SK-MEL-5 (cell line): ENCODE data around the gene MZF1. TPM values are rescaled to one million over a fixed set of nuclear protein-coding genes. Genes with fewer than 3 reads are reported as not detected.

Source experiments
- DNase-seq: peaks from one replicate; pipeline ENCODE4 v3.0.0-alpha.2; 2016; ENCODE audit warnings: low read depth, low spot score
- in situ Hi-C: cut with HindIII; loops from 2 replicates; pipeline ENCODE4 v1.10.0; 2016; ENCODE audit warnings: low sequenced_read_pairs, high pct_unique_total_duplicates, low pct_unique_long_range_greater_than_20kb
- total RNA-seq: library from RNA; depleted of rRNA; stranded (reverse); fragments of >200 nt; shearing (Covaris generic); gene quantifications from 2 replicates; pipeline ENCODE4 v1.2.3, GENCODE V29; 2014

MZF1 gene
- total RNA-seq, 1 experiment from 2014 or later = 5.4 TPM

DNA sequence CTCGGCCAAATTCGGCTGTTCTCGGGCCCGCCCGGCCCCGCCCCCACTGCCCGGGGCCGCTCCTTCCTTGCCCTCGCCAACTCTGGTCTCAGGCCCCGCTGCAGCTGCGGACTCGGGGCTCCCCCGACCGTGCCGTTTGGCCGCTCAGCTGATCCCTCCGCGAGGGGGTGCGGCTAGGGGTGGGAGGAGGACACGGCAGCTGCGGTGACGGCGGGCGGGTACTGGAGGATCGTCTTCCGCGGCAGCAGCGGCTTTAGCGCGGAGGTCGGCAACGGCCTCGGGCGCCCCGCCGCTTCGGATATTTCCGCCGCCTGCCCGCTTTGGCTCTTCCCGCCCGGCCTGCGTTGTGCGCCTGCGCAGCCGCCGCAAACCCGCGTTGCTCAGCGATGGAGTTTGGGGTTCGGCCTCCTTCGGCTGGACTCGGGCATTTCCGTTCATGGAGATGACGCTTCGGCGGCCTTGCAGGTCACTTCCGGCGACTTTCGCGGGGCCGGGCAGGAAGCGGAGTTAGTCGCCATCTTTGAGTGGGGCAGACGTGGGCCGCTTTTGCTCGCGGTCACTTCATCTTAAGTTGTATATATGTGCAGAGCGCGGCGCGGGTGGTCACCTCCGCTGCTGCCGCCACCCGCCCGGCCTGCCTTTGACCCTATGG, 14.4 kb downstream of the MZF1 start:
- in situ Hi-C loops = no loop called here
- peak; percentile 97 for DNase-seq

GRCh38 chr19:58558066-58558622, 15.0 kb downstream of the MZF1 start, which contains the start of gene UBE2M:
UBE2M (minus strand) TSS chr19:58558611; CDS start chr19:58558381, 230 bp downstream.
- DNase-seq = no peak
- in situ Hi-C loops = no loop called here

DNA sequence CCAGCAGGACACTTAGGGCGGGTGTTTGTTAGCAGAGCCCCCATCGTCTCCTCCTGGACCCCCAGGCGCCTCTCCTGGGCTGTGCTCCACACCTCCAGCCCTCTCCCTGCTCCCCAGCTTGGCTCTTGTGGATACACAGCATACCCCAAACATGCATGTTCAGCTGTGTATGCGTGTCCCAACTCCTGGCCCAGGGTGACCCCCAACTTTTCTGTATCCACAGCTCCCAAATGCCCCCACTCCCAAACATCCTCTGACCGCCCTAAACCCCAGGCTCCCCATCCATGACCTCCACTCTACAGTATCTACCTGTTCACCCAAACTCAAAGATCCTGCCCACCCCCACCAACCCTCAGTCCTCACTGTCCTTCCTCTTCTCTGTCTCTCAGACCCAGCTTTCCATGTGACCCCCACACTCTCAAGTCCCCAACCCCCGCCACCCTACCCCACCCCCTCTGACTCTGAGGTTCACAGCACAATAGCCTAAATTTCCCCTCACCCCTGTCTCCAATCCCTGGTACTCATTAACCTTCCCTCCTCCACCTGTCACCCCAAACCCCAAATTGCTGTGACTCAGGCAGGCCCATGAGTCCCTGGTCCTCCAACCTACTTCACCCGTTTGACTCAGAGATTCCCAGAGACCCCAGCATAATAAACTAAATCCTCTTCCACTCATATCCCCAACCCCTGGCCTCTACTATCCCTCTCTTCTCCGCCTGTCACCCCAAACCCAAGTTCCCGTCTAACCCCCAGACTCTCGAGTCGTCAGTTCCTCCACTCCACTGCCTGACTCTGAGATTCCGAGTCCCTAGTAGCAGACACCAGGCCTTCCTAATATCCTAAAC, 15.7 kb downstream of the MZF1 start:
- DNase-seq = no peak
- in situ Hi-C loops = no loop called here

DNA sequence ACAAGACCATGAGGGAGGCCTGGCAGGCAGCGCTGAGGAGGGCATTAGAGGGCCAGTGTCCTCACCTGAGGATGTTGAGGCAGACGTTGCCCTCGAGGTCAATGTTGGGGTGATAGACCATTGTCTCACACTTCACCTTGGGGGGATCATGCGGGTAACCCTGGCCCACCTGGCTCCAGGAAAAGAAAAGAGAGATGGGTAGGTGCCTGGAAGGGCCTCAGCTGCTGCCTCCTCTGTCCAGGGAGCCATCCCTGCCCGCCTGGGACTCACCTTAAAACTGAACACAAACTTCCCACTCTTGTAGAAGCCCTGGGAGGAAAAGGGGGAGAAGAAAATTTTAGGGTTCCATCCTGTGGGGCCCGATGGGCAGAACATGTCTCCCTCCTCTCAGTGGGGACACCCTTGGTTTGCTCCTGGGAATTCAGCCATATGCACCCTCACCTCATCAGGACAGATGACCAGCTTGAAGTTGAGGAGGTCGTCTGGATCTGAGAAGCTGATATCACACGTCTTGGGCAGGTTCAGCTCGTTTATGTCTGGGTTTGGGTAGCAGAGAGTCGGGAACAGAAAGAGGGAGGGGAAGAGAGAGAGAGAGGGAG, 16.4 kb downstream of the MZF1 start:
- in situ Hi-C loops = no loop called here
- DNase-seq = no peak

- in situ Hi-C loops = no loop called here
Measured at GRCh38 chr19:58555920-58556621, 17.1 kb downstream of the MZF1 start.

DNA sequence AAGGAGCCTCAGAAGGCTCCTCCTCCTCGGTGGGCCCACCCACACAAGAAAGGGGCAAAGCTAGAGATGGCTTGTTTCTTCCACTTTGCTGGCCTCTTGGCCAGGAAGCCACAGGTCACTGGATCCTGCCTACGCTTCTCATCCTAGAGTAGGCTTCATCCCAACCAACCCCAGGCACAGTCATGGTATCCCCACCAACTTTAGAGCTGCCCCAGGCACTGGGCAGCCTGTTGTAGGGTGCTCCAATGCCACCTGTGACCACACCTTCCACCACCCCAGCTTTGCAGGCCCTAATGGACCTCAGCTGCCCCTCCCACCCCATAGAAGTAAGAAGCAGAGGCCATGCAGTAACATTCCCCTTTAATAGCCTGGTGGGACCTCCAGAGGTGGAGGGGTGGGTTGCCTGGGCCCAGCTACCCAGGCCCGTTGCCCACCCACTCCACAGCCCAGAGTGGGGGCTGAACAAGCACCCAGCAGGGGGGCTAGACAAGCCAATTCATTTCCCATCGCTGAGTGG, 17.7 kb downstream of the MZF1 start:
- in situ Hi-C loops = no loop called here
- no peak for DNase-seq

More at GRCh38 chr19:58555920-58556621, 17.1 kb downstream of the MZF1 start:
- DNase-seq = no peak

DNA sequence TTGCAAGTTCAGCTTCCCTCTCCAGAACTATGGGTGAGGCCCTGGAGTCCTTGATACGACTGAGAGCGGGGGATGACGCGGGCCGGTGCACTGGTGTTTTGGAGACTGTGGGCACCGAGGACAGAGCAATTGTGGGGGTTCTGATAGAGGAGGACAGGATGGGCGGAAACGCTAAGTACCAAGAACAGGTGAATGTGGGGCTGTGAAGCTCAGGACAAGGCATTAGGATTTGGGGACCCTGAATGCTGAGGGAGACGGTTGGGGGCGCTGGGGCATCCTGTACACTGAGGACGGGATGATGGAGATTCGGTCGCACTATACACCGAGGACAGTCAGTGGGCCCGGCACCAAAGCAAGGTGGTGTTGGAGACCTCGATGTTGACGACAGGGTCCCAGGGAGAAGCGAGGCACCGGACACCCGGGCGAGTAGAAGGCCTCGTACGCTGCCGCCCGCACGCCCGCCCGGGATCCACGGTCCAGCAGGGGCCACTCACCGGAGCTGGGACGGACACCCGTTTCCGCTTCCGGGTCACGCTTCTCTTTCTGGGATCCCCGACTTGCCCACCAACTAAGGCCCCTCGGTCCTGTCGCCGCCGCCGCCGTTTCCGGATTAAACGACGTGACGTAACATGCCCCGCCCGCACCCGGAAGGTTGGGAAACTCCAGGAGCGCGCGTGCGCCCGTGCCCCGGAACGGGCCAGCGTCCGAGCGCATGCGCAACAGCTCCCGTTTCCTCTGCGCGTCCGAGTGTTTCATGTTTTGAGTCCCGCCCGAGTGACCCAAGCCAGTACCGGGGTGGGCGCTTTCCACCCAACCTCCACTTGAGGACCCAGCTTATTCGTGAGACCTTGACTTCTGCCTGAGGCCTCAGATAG, 18.4 kb downstream of the MZF1 start, which contains the start of gene CHMP2A:
TSS of gene CHMP2A (minus strand) at position 612 of the 875 bp plus-strand sequence. CDS start 893 bp downstream, outside the sequence.
- DNase-seq = peak; percentile 93
- in situ Hi-C loops = no loop called here

- in situ Hi-C loops = no loop called here
- no peak for DNase-seq
Measured at GRCh38 chr19:58553799-58554493, 19.2 kb downstream of the MZF1 start.

DNA sequence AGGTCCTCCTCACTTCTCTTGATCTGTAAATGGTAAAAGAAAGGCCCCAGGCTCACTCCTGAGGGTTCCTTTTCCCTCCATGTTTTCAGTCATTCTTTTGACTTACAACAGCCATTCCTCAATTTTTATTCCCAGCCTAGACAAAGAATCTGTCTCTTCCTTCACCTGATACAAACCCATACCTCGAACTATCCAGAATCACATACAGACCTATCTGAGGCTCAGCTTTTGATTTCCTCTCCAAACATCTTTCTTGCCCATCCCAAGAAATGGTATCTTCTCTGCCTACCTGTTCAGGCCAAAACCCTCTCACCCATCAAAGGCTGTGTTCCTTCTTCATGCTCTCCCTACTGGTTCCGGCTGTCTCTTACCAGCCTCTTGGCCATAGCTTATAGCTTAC, 20.5 kb downstream of the MZF1 start:
- in situ Hi-C loops = no loop called here
- no peak for DNase-seq

GRCh38 chr19:58551577-58552471, 21.3 kb downstream of the MZF1 start:
- DNase-seq = no peak
- in situ Hi-C loops = no loop called here

GRCh38 chr19:58551123-58551497, 22.0 kb downstream of the MZF1 start:
- no peak for DNase-seq
- in situ Hi-C loops = no loop called here

- no peak for DNase-seq
- in situ Hi-C loops = no loop called here
Measured at GRCh38 chr19:58550362-58551122, 22.6 kb downstream of the MZF1 start.

- no peak for DNase-seq
- in situ Hi-C loops = no loop called here
Measured at GRCh38 chr19:58549664-58550361, 23.3 kb downstream of the MZF1 start.
